ENCODE results near the gene FSTL4. TPM values are rescaled to one million over a fixed set of nuclear protein-coding genes. Genes with fewer than 3 reads are reported as not detected.

The FSTL4 gene
- total and polyA plus RNA-seq, 2 donors = 0.99 to 1.2 TPM

DNA sequence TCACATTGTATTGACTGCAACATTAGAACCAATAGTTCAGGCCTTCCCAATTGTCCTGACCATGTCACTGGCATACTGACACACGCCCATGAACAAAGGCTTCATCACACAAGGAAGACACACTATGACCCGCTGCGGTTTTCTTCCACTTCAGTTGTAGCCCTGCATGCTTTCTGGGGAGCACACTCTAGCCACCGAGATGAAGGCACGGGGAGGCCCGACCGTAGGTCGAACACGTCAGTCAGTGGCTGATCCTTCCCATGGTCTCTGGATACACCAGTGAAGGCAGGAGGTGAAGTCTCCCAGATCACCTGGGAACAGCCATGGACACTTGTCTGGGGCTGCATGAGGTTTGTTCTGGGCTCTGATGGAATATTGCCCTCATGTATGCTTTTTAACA lies 224.7 kb downstream of the FSTL4 start:
- H3K36me3 ChIP-seq (ENCODE audit: control insufficient read depth in 2 of 2, insufficient read depth in 2 of 2, low read length in 1 of 2) = no peaks in the 10 kb centered on the region
- H3K4me3 ChIP-seq (ENCODE audit: low read length in 2 of 2) = no peak overlapping the region
- no peak overlapping the region for H3K27ac ChIP-seq (ENCODE audit: low read depth in 1 of 2, low read length in 1 of 2)
- H3K4me1 ChIP-seq (ENCODE audit: control insufficient read depth in 2 of 2, insufficient read depth in 2 of 2, low read length in 2 of 2) = peaks cover 0 to 3% of the 10 kb centered on the region in 2 donors
- WGBS = 97% methylated on average over 9 of the region's 9 CpGs
- DNase-seq (ENCODE audit: low read depth in 6 of 9, low spot score in 9 of 9) = no peak
- peaks cover 0 to 1% of the 10 kb centered on the region in 2 donors for H3K9me3 ChIP-seq (ENCODE audit: control insufficient read depth in 2 of 2, insufficient read depth in 1 of 2, low read length in 1 of 2)
- H3K27me3 ChIP-seq (ENCODE audit: control insufficient read depth in 2 of 2, insufficient read depth in 1 of 2, low read length in 1 of 2) = peaks cover 0 to 33% of the 10 kb centered on the region in 2 donors

DNA sequence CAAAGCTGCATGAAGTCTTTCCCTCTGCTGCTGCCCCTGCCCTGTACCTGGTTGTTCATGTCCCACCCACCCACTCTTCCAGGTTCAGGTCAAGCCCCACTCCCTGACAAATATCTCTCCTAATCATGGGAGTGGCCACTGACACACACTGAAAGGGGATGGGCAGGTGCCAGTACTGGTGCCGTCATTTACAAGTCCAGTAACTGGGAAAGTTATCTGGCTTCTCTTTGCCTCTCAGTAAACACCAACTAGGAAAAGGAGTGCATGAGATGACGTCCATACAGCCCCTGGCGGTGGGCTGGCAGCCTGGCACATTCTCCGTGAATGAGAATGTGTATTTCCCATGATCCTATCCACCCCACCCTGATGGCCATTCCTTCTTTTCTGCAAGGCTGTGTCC lies 225.2 kb downstream of the FSTL4 start:
- H3K27ac ChIP-seq (ENCODE audit: low read depth in 1 of 2, low read length in 1 of 2) = no peak overlapping the region
- H3K4me1 ChIP-seq (ENCODE audit: control insufficient read depth in 2 of 2, insufficient read depth in 2 of 2, low read length in 2 of 2) = peaks cover 0 to 3% of the 10 kb centered on the region in 2 donors
- 83% methylated on average over 4 of the region's 4 CpGs for WGBS
- peaks cover 0 to 37% of the 10 kb centered on the region in 2 donors for H3K27me3 ChIP-seq (ENCODE audit: control insufficient read depth in 2 of 2, insufficient read depth in 1 of 2, low read length in 1 of 2)
- H3K36me3 ChIP-seq (ENCODE audit: control insufficient read depth in 2 of 2, insufficient read depth in 2 of 2, low read length in 1 of 2) = no peaks in the 10 kb centered on the region
- H3K4me3 ChIP-seq (ENCODE audit: low read length in 2 of 2) = no peak overlapping the region
- DNase-seq (ENCODE audit: low read depth in 6 of 9, low spot score in 9 of 9) = no peak
- H3K9me3 ChIP-seq (ENCODE audit: control insufficient read depth in 2 of 2, insufficient read depth in 1 of 2, low read length in 1 of 2) = peaks cover 0 to 1% of the 10 kb centered on the region in 2 donors

DNA sequence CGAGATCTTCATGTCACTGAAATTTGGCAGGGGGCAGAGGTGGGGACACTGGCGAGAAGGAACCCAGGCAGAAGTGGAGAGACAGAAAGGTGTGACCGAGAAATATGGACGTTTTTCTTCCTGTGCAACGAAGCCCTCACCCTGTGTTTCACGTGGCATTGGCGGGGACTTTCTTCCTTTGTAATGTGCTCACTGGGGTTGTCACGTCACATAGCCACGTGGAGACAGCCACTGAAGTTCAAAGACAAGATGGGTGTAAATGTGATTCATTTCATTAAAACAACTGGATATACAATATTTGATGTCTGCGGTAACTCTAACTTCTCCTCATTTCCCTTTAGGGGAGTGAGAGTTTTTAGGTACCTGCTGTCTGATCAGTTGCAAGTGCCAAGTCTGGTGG lies 225.7 kb downstream of the FSTL4 start:
- peaks cover 0 to 1% of the 10 kb centered on the region in 2 donors for H3K9me3 ChIP-seq (ENCODE audit: control insufficient read depth in 2 of 2, insufficient read depth in 1 of 2, low read length in 1 of 2)
- H3K4me1 ChIP-seq (ENCODE audit: control insufficient read depth in 2 of 2, insufficient read depth in 2 of 2, low read length in 2 of 2) = peaks cover 0 to 3% of the 10 kb centered on the region in 2 donors
- WGBS = 83% methylated on average over 10 of the region's 10 CpGs
- H3K27me3 ChIP-seq (ENCODE audit: control insufficient read depth in 2 of 2, insufficient read depth in 1 of 2, low read length in 1 of 2) = peaks cover 0 to 41% of the 10 kb centered on the region in 2 donors
- H3K36me3 ChIP-seq (ENCODE audit: control insufficient read depth in 2 of 2, insufficient read depth in 2 of 2, low read length in 1 of 2) = no peaks in the 10 kb centered on the region
- H3K4me3 ChIP-seq (ENCODE audit: low read length in 2 of 2) = no peak overlapping the region
- DNase-seq (ENCODE audit: low read depth in 6 of 9, low spot score in 9 of 9) = no peak
- no peak overlapping the region for H3K27ac ChIP-seq (ENCODE audit: low read depth in 1 of 2, low read length in 1 of 2)

DNA sequence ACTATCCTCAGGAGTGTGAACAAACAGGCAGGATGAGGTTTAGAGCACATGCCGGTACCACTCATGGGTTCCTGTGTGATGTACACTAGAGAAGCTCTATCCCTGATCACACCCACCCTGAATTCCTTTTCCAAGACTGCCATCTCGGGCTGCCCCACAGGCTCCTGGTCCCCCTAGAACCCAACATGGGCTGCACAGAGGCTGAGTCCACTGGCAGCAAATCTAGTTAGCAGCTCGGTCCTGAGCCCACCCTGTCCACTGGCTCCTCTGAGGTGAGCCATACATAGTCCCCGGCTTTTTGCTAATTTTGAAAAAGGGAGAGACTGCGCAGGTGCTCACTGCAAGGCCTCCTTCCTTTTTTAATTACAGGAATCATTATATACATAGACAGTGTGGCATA lies 227.0 kb downstream of the FSTL4 start:
- Histone ChIP-seq H3K36me3 (ENCODE audit: control insufficient read depth in 2 of 2, insufficient read depth in 2 of 2, low read length in 1 of 2) (no peaks in the 10 kb centered on the region), H3K27me3 (ENCODE audit: control insufficient read depth in 2 of 2, insufficient read depth in 1 of 2, low read length in 1 of 2) (peaks cover 0 to 42% of the 10 kb centered on the region in 2 donors), H3K9me3 (ENCODE audit: control insufficient read depth in 2 of 2, insufficient read depth in 1 of 2, low read length in 1 of 2) (peaks cover 0 to 1% of the 10 kb centered on the region in 2 donors), H3K27ac (ENCODE audit: low read depth in 1 of 2, low read length in 1 of 2) (no peak overlapping the region), H3K4me3 (ENCODE audit: low read length in 2 of 2) (no peak overlapping the region), H3K4me1 (ENCODE audit: control insufficient read depth in 2 of 2, insufficient read depth in 2 of 2, low read length in 2 of 2) (peaks cover 0 to 3% of the 10 kb centered on the region in 2 donors)
- 97% methylated on average over 5 of the region's 5 CpGs for WGBS
- no peak for DNase-seq (ENCODE audit: low read depth in 6 of 9, low spot score in 9 of 9)

DNA sequence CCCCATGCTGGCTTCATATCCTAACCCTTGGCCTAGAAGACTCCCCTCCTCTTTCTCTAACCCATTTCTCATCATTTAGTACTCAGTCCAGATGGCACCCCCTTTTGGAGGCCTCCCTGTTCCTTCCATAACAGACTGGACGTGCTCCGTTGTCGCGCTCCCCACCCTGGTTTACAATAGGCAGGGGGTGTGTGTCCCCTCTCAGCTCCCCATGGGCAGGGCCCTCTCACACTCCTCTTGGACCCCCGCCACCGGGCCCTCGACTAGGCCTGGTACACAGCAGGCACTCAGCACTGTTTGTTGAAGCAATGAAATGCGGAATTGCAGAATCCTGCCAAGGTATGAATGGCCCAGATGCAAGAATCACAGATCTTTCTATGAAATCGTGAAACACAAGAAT lies 227.4 kb downstream of the FSTL4 start:
- peaks cover 0 to 3% of the 10 kb centered on the region in 2 donors for H3K4me1 ChIP-seq (ENCODE audit: control insufficient read depth in 2 of 2, insufficient read depth in 2 of 2, low read length in 2 of 2)
- DNase-seq (ENCODE audit: low read depth in 6 of 9, low spot score in 9 of 9) = no peak
- H3K27ac ChIP-seq (ENCODE audit: low read depth in 1 of 2, low read length in 1 of 2) = no peak overlapping the region
- H3K9me3 ChIP-seq (ENCODE audit: control insufficient read depth in 2 of 2, insufficient read depth in 1 of 2, low read length in 1 of 2) = peaks cover 0 to 1% of the 10 kb centered on the region in 2 donors
- no peaks in the 10 kb centered on the region for H3K36me3 ChIP-seq (ENCODE audit: control insufficient read depth in 2 of 2, insufficient read depth in 2 of 2, low read length in 1 of 2)
- 96% methylated on average over 9 of the region's 9 CpGs for WGBS
- H3K4me3 ChIP-seq (ENCODE audit: low read length in 2 of 2) = no peak overlapping the region
- H3K27me3 ChIP-seq (ENCODE audit: control insufficient read depth in 2 of 2, insufficient read depth in 1 of 2, low read length in 1 of 2) = peaks cover 0 to 42% of the 10 kb centered on the region in 2 donors

DNA sequence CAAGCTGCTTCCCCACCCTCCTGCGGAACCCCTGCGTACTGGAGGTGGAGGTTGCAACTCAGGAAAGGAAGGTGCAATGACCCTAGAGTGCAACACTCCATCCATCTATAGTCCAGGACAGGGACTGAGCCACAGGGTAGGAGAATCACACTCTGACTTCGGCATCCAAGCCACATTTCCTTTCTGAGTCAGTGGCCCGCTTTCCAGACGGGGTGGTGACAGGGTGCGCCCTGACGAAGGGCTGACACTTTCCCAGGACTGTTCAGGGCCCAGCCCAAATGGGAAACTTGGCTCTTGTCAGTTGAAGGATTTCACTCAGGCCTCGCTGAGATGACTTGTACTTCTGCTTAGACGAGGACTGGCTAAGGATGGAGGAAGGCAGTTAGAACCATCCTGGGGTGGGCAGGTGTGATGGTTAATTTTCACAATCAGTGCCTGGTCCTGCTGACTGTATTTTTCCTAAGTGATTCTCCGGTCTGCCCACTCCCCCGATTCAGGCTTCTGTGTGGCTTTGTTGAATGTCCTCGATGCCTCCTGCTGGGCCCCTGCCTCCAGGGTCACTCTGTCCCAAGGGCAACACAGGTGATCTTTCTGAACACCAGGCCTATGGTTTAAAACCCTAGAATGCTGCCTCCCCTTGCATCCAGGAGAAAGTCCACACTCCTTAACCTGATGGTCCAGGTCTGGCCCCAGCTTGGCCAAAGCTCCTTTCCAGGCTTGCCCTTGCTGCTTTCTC lies 228.1 kb downstream of the FSTL4 start:
- peaks cover 0 to 1% of the 10 kb centered on the region in 2 donors for H3K9me3 ChIP-seq (ENCODE audit: control insufficient read depth in 2 of 2, insufficient read depth in 1 of 2, low read length in 1 of 2)
- no peaks in the 10 kb centered on the region for H3K36me3 ChIP-seq (ENCODE audit: control insufficient read depth in 2 of 2, insufficient read depth in 2 of 2, low read length in 1 of 2)
- peaks cover 0 to 40% of the 10 kb centered on the region in 2 donors for H3K27me3 ChIP-seq (ENCODE audit: control insufficient read depth in 2 of 2, insufficient read depth in 1 of 2, low read length in 1 of 2)
- no peak overlapping the region for H3K4me3 ChIP-seq (ENCODE audit: low read length in 2 of 2)
- no peak for DNase-seq (ENCODE audit: low read depth in 6 of 9, low spot score in 9 of 9)
- peaks cover 0 to 2% of the 10 kb centered on the region in 2 donors for H3K4me1 ChIP-seq (ENCODE audit: control insufficient read depth in 2 of 2, insufficient read depth in 2 of 2, low read length in 2 of 2)
- no peak overlapping the region for H3K27ac ChIP-seq (ENCODE audit: low read depth in 1 of 2, low read length in 1 of 2)
- 97% methylated on average over 12 of the region's 12 CpGs for WGBS

DNA sequence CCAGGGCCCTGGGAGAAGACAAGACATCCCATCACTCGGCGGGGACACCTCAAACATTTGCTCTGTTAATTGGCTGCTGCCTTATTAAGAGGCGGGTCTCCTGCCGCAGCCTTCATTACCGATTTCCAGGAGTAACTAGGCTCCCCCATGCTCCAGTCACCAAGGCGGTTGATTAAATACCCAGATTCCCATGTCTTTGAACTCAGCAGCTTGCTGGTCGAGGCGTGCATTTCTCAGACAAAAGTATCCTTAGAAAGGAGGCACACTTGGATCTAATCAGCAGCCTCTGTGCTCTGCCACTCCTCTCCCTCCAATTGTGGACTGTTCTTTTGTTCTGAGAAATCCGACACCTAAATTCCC lies 228.8 kb downstream of the FSTL4 start:
- Histone ChIP-seq H3K9me3 (ENCODE audit: control insufficient read depth in 2 of 2, insufficient read depth in 1 of 2, low read length in 1 of 2) (peaks cover 0 to 1% of the 10 kb centered on the region in 2 donors), H3K36me3 (ENCODE audit: control insufficient read depth in 2 of 2, insufficient read depth in 2 of 2, low read length in 1 of 2) (no peaks in the 10 kb centered on the region), H3K27ac (ENCODE audit: low read depth in 1 of 2, low read length in 1 of 2) (no peak overlapping the region), H3K4me1 (ENCODE audit: control insufficient read depth in 2 of 2, insufficient read depth in 2 of 2, low read length in 2 of 2) (no peaks in the 10 kb centered on the region), H3K27me3 (ENCODE audit: control insufficient read depth in 2 of 2, insufficient read depth in 1 of 2, low read length in 1 of 2) (peaks cover 0 to 38% of the 10 kb centered on the region in 2 donors), H3K4me3 (ENCODE audit: low read length in 2 of 2) (no peak overlapping the region)
- DNase-seq (ENCODE audit: low read depth in 6 of 9, low spot score in 9 of 9) = no peak
- WGBS = 74% methylated on average over 9 of the region's 9 CpGs

DNA sequence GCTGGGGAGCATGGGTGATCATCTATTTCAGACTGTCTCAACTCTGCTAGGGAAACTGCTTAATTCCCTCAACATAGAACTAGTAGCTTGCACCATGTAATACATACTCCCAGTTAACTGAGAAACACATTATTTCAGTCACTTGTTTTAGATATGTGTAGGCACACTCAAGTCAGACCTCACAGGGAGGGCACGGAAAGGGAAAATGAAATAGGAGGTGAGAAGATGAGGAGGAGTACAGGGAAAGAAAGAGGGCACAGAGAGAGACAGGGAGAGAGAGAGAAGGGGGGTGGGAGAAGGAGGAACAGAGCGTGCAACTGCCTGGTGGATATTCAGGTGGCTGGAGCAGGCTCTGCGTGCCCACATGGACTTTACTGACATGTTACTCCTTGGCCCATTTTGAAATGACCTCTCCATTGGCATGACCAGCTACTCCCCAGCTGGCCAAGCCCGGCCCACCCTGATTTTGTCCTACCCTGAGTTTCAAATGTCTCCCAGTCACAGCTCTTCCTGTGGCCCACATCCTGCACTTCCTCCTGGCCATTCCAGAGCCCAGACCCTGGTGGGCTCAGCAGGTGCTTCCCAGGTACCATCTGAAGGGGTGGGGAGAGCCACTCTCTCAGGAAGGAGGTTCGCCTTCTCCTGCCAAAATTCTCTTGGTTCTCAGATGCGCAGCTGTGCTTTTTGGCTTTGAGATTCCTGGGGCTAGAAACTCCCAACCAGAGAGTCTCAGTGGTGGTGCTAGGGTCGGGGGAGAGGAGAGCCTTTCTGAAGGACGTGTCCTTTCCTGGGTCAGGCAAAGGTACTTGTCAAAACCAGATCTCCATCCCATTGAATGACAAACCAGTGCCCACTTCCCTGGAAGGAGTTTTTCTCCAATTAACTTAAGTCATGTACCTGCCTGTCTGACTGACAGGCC lies 229.4 kb downstream of the FSTL4 start:
- peaks cover 0 to 1% of the 10 kb centered on the region in 2 donors for H3K9me3 ChIP-seq (ENCODE audit: control insufficient read depth in 2 of 2, insufficient read depth in 1 of 2, low read length in 1 of 2)
- H3K4me1 ChIP-seq (ENCODE audit: control insufficient read depth in 2 of 2, insufficient read depth in 2 of 2, low read length in 2 of 2) = no peaks in the 10 kb centered on the region
- no peak overlapping the region for H3K4me3 ChIP-seq (ENCODE audit: low read length in 2 of 2)
- H3K27ac ChIP-seq (ENCODE audit: low read depth in 1 of 2, low read length in 1 of 2) = no peak overlapping the region
- H3K27me3 ChIP-seq (ENCODE audit: control insufficient read depth in 2 of 2, insufficient read depth in 1 of 2, low read length in 1 of 2) = peaks cover 0 to 38% of the 10 kb centered on the region in 2 donors
- no peaks in the 10 kb centered on the region for H3K36me3 ChIP-seq (ENCODE audit: control insufficient read depth in 2 of 2, insufficient read depth in 2 of 2, low read length in 1 of 2)
- WGBS = 85% methylated on average over 8 of the region's 8 CpGs
- no peak for DNase-seq (ENCODE audit: low read depth in 6 of 9, low spot score in 9 of 9)

All from thymus (tissue), 11 donors.